Stimulated activated CD4-positive, alpha-beta T cell treated with anti-CD3 and anti-CD28 coated beads, Interleukin-12 subunit alpha, Interleukin-12 subunit beta, amount 100 ng/mL, for 4 hours (primary cell): ENCODE measurements around the gene TAF6.

Experiments
- DNase-seq: peaks from one replicate; pipeline ENCODE4 v3.0.0-alpha.2; 2020

The TAF6 gene

DNA sequence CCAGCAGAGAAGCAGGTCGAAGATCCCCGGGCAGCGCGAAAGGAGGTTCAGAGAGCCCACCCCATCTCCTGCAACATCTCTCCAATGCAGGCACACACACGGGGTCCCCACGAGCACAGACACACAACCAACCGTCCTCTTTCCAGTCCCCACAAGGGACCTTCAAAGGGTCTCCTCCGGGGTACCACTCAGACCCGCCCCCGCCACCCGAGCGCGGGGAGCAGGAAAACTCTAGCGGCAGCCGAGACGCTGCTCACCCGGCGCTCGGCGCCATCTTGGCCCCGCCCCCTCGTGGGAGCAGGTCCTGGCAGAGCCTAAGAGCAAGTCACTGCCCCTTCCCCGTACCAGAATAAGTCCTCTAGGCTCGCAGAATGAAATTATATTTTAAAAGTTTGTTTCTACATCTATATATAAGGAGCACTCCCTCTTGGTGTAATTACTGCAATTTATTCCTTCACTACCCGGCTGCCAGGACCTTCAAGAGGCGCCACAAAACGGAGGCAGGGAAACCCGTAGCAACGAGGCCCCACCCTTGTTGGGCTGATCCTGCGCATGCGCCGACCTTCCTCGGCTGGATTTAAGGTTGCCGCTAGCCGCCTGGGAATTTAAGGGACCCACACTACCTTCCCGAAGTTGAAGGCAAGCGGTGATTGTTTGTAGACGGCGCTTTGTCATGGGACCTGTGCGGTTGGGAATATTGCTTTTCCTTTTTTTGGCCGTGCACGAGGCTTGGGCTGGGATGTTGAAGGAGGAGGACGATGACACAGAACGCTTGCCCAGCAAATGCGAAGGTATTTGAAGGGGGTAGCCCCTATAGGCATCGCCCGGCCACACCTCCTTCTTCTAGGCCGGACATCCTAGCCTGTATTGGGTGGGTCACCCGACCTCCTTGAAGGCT, at the start of gene TAF6, which contains the start of gene CNPY4:
Gene TAF6, minus strand, starts transcription at position 287 of the 898 bp plus-strand sequence. CDS start 5,149 bp downstream, outside the sequence.
Gene CNPY4, plus strand, starts transcription at position 563 of the 898 bp plus-strand sequence. Its CDS starts 111 bp downstream, at position 674.
- DNase-seq, result peak; percentile 93

GRCh38 chr7:100167912-100168323, 48.8 kb upstream of the TAF6 start:
- no peak for DNase-seq

DNA sequence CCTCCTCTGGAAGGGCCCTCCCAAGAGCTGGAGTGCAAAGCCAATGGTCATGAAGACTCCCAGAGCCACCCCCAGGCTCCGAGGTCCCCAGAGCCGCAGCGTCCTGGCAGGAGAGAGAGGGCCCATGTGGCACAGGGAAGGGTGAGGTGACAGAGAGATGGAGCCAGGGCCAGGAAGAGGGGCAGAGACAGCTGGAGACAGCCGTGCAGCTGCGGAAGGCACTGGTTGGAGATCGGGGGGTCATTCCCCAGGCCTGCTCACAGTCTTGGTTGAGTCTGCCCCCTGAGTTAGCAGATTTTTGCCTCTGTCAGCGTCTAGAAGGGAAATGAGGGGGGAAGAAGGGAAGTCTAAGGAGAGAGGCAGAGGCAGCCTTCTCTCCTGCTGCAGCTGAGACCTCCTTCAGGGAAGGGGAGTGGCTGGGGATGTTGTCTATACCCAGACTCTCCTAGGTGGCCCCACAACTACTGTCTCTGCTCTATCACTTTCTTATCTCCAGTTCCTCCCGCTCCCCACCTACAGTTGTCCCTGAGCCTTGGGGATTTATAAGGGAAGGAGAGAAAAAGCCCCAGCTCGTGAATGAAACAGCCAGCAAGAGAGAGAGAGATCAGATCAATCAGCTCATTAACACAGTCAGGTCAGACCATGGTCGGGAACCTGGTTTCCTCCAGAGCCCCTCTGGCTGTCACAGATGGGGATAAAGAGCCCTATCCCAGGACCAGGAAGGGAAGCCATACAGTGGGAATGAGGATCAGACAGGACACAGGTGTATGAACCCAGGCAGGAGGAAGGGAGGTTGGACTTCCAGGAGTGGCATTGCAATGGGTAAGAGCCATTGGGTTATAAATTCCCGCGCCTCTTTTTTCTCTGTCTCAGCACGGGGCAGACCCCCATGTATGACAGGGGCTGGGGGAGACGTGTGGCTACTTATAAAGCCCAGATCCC, 48.1 kb upstream of the TAF6 start:
- no peak for DNase-seq

DNA sequence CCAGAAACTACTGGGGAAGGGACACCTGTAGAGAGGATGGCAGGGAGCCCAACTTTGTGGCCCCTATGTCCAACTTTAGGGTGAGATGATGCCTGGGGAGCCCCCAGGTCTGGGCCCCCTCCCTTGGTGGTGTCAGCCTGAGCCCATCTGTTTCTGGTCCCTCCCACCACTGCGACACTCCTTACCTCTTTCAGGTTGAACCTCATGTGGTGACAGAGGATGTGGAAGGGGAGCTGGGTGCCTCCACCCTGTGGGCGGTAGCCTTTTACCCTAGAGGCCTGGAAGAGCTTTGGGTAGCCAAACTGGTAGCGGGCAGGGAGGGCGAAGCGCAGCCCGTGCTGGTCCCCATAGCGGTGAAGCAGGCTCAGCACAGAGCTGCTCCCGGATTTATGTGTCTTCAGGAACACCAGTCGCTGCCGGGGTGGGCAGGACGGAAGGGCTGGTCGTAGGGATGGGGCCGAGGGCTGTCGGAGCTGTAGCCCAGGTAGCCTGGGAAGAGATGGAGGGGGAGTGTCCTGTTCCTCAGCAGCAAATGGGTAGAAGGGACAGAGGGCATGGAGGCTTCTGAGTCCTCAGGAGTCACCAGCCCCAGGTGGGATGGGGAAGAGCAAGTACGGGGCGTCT, 47.3 kb upstream of the TAF6 start:
- DNase-seq, result no peak

DNA sequence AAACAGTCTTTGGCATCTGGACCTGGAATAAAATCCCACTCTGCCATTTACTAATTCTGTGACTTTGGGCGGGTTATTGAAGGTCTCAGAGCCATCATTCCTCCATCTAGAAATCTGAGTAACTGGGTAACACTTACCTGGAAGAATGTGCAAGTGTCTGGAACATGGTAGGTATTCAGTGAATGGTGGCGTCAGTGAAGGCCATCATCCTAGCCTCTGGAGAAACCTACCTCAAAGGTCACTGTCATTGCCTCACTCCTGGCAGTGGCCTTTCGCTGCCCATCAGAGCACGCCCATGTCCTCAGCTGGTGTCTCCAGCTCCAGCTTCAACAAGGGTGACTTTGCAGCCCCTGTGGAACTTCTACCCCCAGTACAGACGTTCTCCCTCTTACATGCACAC, 44.7 kb upstream of the TAF6 start:
- DNase-seq, result no peak

- no peak for DNase-seq
Measured at GRCh38 chr7:100163006-100163531, 43.9 kb upstream of the TAF6 start.

- no peak for DNase-seq
Measured at GRCh38 chr7:100160067-100160466, 40.9 kb upstream of the TAF6 start.

- no peak for DNase-seq
Measured at GRCh38 chr7:100159099-100159623, 40.0 kb upstream of the TAF6 start.

- peak; percentile 93 for DNase-seq
Measured at GRCh38 chr7:100158229-100159098, 39.3 kb upstream of the TAF6 start, which contains the start of gene TRAPPC14. TRAPPC14 (minus strand) TSS chr7:100158723; CDS start chr7:100158499, 224 bp downstream.

- no peak for DNase-seq
Measured at GRCh38 chr7:100157334-100158228, 38.4 kb upstream of the TAF6 start.

DNA sequence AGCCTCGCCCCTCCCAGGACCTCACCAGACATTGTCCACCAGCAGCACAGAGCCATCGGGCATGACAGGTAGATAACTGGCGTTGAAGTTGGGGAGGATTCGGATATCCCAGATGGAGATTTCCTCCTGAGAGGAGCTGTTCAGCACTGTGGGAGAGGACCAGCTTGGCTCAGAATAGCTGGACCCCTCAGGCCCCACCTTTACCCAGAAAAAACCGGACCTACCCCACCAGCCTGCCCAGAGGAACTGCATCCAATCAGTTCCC, 37.8 kb upstream of the TAF6 start:
- DNase-seq, result no peak

DNA sequence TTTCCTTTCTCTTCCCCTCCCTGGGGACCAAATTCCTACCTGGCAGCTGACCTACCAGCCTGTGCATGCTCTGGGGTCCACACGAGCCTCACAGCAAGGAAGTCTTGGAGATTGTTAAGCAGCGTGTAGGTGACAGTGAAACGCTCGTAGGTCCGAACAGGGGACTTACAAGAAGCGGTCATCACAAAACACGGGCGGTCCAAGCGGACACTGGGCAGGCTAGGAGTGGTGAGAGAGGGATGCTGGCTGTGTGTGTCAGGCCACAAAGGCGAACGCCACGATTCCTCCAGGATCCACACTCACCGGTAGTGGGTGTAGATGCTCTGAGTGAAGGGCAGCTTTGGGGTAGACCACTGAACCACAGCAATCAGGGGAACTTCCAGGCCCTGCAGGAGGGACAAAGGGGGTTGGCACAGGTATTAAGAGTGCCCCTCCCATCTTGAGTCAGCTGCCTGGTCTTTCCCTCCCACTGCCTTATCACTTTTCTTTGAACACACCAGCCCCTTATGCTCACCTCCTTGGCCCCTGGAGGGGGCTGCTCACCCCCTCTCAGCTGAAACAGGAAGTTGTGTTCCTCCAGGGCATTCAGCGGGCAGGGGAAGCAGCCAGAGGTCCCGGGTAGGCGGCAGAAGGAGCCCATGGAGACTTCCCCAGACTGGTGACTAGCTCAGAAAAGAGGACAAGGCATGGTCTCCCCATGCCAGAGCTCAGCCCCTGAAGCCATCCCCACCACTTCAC, 37.3 kb upstream of the TAF6 start:
- no peak for DNase-seq

DNA sequence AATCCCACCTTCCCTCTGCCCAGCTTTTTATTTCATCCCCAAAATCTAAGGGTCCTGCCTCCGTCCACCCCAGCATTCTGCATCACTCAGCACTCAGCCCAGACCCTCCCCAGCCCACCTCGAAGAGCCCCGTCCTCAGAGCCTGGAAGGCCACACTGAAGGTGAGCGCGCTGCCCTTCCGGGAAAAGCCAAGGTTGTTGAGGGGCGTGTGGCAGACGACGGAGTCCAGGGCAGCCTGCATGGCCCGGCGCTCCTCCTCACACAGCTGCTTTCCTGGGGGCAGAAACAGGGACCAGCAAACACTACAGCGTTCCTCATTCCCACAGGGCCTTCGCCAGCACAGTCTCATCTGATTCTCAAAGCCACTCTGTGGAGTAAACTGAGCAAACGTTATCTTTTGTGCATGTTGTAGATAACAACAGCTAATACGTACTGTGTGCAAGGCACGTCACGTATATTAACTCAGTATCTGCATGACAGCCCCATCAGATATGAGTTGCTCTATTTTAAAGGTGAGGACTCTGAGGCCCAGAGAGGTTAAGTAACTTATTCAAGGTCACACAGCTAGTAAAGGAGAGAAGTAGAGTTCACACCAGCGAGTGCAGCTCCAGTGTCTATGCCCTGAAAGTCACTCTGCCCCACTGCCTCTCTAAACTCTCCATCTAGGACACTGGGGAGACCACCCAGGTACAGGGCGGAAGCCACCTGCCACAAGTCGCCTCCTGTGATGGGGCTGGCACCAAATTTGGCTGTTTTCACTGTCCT, 36.6 kb upstream of the TAF6 start:
- no peak for DNase-seq

DNA sequence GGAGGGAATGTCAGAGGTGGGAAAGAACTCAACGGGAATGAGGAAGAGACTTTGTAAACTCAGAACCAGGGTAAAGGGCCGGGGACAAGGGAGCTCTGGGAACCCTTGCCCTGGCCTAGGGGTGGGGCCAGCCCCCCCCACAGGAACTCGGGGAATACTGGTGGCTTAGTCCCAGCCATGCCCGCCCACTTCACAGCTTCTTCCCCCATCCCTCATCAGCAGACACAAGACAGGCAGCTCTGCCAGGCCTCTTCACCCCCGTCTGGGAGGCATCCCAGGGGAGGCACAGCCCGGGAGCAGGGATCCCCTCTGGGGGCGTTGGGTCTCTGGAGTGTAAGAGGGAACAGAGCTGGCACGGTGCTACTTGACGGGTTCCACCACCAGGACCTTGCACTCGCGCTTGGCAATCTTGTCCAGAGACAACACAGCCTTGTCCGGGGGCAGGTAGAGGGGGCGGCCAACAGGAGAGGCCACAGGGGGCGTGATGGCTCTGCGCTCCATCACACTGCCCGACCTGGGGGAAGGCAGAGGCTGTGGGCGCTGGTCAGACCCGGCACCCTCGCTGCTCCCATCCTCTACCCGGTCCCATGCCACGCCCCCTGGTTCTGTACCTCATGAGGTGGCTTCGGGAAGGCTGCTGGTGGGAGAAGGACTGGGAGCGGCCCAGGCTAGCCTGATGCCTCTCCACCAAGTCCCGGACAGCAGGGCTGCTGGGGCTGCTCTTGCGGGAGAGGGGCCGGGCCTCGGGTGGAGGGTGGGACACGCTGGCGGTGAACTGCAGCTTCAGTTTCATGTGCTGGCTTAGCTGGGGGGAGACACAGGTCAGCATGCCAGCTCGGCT, 35.7 kb upstream of the TAF6 start:
- DNase-seq, result no peak

DNA sequence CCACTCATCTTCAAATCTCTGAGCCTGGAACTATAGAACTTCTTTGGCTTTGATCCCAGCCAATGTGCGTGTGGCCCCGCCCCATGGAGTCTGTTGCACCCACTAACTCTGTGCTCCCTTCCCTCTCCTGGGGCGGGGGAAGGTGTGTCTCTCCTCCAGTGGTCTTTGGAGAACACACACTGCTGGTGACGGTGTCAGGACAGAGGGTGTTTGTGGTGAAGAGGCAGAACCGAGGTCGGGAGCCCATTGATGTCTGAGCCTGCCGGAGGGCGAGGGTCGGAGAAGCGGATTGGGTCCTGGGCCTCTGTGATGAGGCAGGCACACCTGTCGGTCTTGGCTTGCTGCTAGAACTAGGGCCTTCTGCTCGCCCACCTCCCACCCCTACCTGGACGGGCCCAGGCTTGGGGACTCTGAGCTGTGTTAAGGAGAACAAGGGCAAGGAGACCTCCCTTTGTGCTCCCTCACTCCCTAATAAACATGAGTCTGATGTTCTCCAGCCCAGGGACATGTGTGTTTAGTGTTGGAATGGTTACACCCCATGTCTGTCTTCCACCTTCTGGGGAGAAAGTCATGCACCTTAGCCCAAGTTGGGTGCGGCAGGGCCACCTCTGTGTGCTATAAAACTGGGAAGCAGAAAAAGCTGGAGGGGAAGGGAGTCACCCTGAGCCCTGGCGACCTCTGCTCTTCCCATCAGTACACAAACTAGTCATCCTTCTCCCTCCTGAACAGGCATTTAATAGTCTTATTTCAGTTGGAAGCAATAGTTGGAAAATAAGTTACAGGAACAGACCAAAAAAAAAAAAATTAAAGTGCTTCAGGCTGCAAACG, 34.8 kb upstream of the TAF6 start:
- no peak for DNase-seq

- DNase-seq, result no peak
Measured at GRCh38 chr7:100152937-100153666, 33.9 kb upstream of the TAF6 start.
